GM12878 (cell line): ENCODE measurements around the gene OR11H6. TPM values are rescaled to one million over a fixed set of nuclear protein-coding genes. Genes with fewer than 3 reads are reported as not detected.

Source experiments
- ATAC-seq: fragments of 200-7000 bp; cut with Tn5 transposase; 3 replicates; pipeline ENCODE4 v1.9.1; 2020; ENCODE audit warnings: mild to moderate bottlenecking, moderate library complexity
- BruUV-seq: library from RNA; stranded (reverse); fragments of 400-500 nt; replicated peaks from 2 replicates; lab custom pipeline; 2021; lab: Mats Ljungman, UMichigan
- CTCF ChIA-PET: fragments of 300-600 bp; sonication (Branson Sonifier 250); formaldehyde crosslinking; extraction: SDS; loops from one replicate; lab custom pipeline; 2021; ENCODE audit warnings: inconsistent platforms; lab: Yijun Ruan, JAX
- POLR2A ChIA-PET: fragments of 350-600 bp; formaldehyde crosslinking; extraction: SDS; loops from one replicate; lab custom pipeline; 2021; ENCODE audit warnings: inconsistent platforms; lab: Charles Lee
- RAD21 ChIA-PET: fragments of 300-600 bp; sonication (Branson Sonifier 250); formaldehyde crosslinking; loops from one replicate; lab custom pipeline; 2023; ENCODE audit warnings: antibody characterized with exemption; ENCODE audit not compliant: unreplicated experiment; lab: Charles Lee
- SMC1A ChIA-PET: fragments of 300-600 bp; sonication (Branson Sonifier 250); formaldehyde crosslinking; loops from one replicate; lab custom pipeline; 2023; ENCODE audit not compliant: unreplicated experiment, uncharacterized antibody; lab: Charles Lee
- DNase-seq: peaks from one replicate; pipeline ENCODE4 v3.0.0-alpha.2; 2011; ENCODE audit warnings: low read depth, low spot score
- FAIRE-seq: peaks from 3 replicates; lab custom pipeline; 2011; peaks lifted over from hg19 to GRCh38; lab: Jason Lieb, UNC
- H2AFZ ChIP-seq: 2 replicates; pipeline ENCODE4 v1.6.0; 2011; ENCODE audit warnings: low read depth, low read length, control low read depth; ENCODE audit not compliant: control insufficient read depth
- H3K27ac ChIP-seq: 2 replicates; pipeline ENCODE4 v1.5.1; 2011; ENCODE audit warnings: control low read depth; ENCODE audit not compliant: control insufficient read depth, insufficient read depth
- H3K27me3 ChIP-seq, 2 experiments: replicated peaks in 1 of 2; 2 replicates each; pipeline versions ENCODE4 v1.6.0 to v1.6.1; 2011; ENCODE audit warnings: low read length in 1 of 2; ENCODE audit not compliant: control insufficient read depth in 2 of 2, insufficient read depth in 2 of 2
- H3K36me3 ChIP-seq, 2 experiments: 2 replicates each; pipeline ENCODE4 v1.5.1; 2011; ENCODE audit warnings: low read length in 1 of 2; ENCODE audit not compliant: control insufficient read depth in 2 of 2, insufficient read depth in 2 of 2
- H3K4me1 ChIP-seq: 2 replicates; pipeline ENCODE4 v1.6.1; 2011; ENCODE audit warnings: mild to moderate bottlenecking, low read length, moderate library complexity, mixed read lengths; ENCODE audit not compliant: control insufficient read depth, insufficient read depth
- H3K4me2 ChIP-seq: 2 replicates; pipeline ENCODE4 v1.6.0; 2011; ENCODE audit warnings: control low read depth; ENCODE audit not compliant: control insufficient read depth, insufficient read depth
- H3K4me3 ChIP-seq: fragments of 200-600 bp; sonication (generic); 2 replicates; pipeline ENCODE4 v1.5.1; 2016
- H3K79me2 ChIP-seq: 2 replicates; pipeline ENCODE4 v1.6.0; 2011; ENCODE audit warnings: low read length; ENCODE audit not compliant: control insufficient read depth, insufficient read depth
- H3K9ac ChIP-seq: 2 replicates; pipeline ENCODE4 v1.8.0; 2011; ENCODE audit warnings: low read length, control low read depth, mixed read lengths; ENCODE audit not compliant: control insufficient read depth, insufficient read depth
- H3K9me3 ChIP-seq: replicated peaks from 3 replicates; pipeline ENCODE4 v1.5.1; 2011; ENCODE audit warnings: mild to moderate bottlenecking, low read length; ENCODE audit not compliant: control insufficient read depth, insufficient read depth
- H4K20me1 ChIP-seq: 2 replicates; pipeline ENCODE4 v1.6.0; 2011; ENCODE audit not compliant: control insufficient read depth, insufficient read depth
- ATF2 ChIP-seq: IDR thresholded peaks from 2 replicates; pipeline ENCODE4 v1.6.1; 2012; ENCODE audit warnings: low read length, inconsistent platforms
- CBX5 ChIP-seq: sonication (generic); IDR thresholded peaks from 2 replicates; pipeline ENCODE4 v1.6.1; 2016; ENCODE audit warnings: low read depth, moderate library complexity, mild to moderate bottlenecking, inconsistent platforms
- E4F1 ChIP-seq: fragments of 450-650 bp; IDR thresholded peaks from 2 replicates; pipeline ENCODE4 v1.6.1; 2018; ENCODE audit warnings: borderline replicate concordance, mild to moderate bottlenecking; ENCODE audit not compliant: partially characterized antibody
- EED ChIP-seq: sonication (generic); IDR thresholded peaks from 2 replicates; pipeline ENCODE4 v1.6.1; 2016; ENCODE audit warnings: antibody characterized with exemption, low read depth
- FOXM1 ChIP-seq: IDR thresholded peaks from 2 replicates; pipeline ENCODE4 v1.6.1; 2012; ENCODE audit warnings: low read depth, mild to moderate bottlenecking, inconsistent platforms, low read length, moderate library complexity
- HSF1 ChIP-seq: fragments of 150-350 bp; IDR thresholded peaks from 2 replicates; pipeline ENCODE4 v1.6.1; 2014; ENCODE audit warnings: mild to moderate bottlenecking, low read depth, low read length
- MEF2B ChIP-seq: fragments of 450-650 bp; IDR thresholded peaks from 2 replicates; pipeline ENCODE4 v1.6.1; 2018; ENCODE audit warnings: mild to moderate bottlenecking, moderate library complexity; ENCODE audit not compliant: partially characterized antibody, poor library complexity, severe bottlenecking
- POU2F2 ChIP-seq: IDR thresholded peaks from 3 replicates; pipeline ENCODE4 v1.6.1; 2011; ENCODE audit warnings: low read depth, mild to moderate bottlenecking, low read length, borderline replicate concordance
- SUZ12 ChIP-seq: fragments of 200-600 bp; sonication (generic); IDR thresholded peaks from one replicate; pipeline ENCODE4 v1.6.1; 2018; ENCODE audit warnings: antibody characterized with exemption, mild to moderate bottlenecking; ENCODE audit not compliant: unreplicated experiment
- WRNIP1 ChIP-seq: IDR thresholded peaks from 2 replicates; pipeline ENCODE4 v1.6.1; 2011; ENCODE audit warnings: low read depth, low read length, improper control_type of control experiment, borderline replicate concordance
- YY1 ChIP-seq: IDR thresholded peaks from 2 replicates; pipeline ENCODE4 v1.6.1; 2011; ENCODE audit warnings: low read depth, mild to moderate bottlenecking, low read length
- ZNF217 ChIP-seq: fragments of 450-650 bp; IDR thresholded peaks from 2 replicates; pipeline ENCODE4 v1.6.1; 2017; ENCODE audit warnings: antibody characterized with exemption, mild to moderate bottlenecking
- WGBS: methylation state at CpG from one replicate; pipeline ENCODE4 v1.1.6; 2016; ENCODE audit warnings: low lambda C conversion rate; ENCODE audit not compliant: insufficient replicate concordance, insufficient coverage; ENCODE audit errors: missing lambda C conversion rate; 5-methylcytosine and 5-hydroxymethylcytosine counted together
- in situ Hi-C: fragments of 300-500 bp; cut with MboI; formaldehyde crosslinking; loops from 9 replicates; pipeline ENCODE4 v1.14.3; 2018; ENCODE audit warnings: mixed read lengths
- intact Hi-C: fragments of 100-400 bp; cut with micrococcal nuclease; formaldehyde crosslinking; loops from one replicate; pipeline ENCODE4 v1.14.2; 2022; ENCODE audit not compliant: unreplicated experiment
- polyA plus RNA-seq, 11 experiments: library from polyadenylated mRNA; depleted of rRNA in 4 of 11; unstranded in 6 of 11; stranded (reverse) in 5 of 11; fragments of >200 nt; fragmentation: Nextera tagmentation in 4 of 11; fragmentation: Illumina TruSeq in 1 of 11; extraction: Ambion mirVana in 4 of 11; extraction: Trizol in 1 of 11; gene quantifications; 1 replicate in 1 of 11; 2 replicates in 10 of 11; pipeline versions ENCODE4 v1.2.1 to v1.2.3, GENCODE V29; 2011 to 2016; ENCODE audit warnings: inconsistent platforms in 2 of 11, missing spikeins in 2 of 11, low read depth in 1 of 11
- total RNA-seq, 4 experiments: library from RNA; depleted of rRNA in 3 of 4; stranded (reverse); fragments of >200 nt in 3 of 4; fragmentation: Illumina TruSeq in 1 of 4; extraction: Trizol in 1 of 4; gene quantifications; 2 replicates each; pipeline versions ENCODE4 v1.2.1 to v1.2.3, GENCODE V29; 2013 to 2021

The OR11H6 gene
- total and polyA plus RNA-seq, 10 of the 15 experiments (the other 5 are each of a cell fraction or from before 2014, with no cell fraction given): not detected

- no peak for TF ChIP-seq HSF1
- TF ChIP-seq POU2F2: no peak
- TF ChIP-seq ATF2: no peak
- no peak for TF ChIP-seq ZNF217
- no peak for TF ChIP-seq YY1
Measured at GRCh38 chr14:20180486-20180885, 43.0 kb upstream of the OR11H6 start (continued).

GRCh38 chr14:20184181-20184580 lies 39.3 kb upstream of the OR11H6 start:
- Histone ChIP-seq H3K4me3 (no peak overlapping the region), H3K27me3 (no peaks in the 10 kb centered on the region), H3K4me1 (no peaks in the 10 kb centered on the region), H3K27ac (no peak overlapping the region), H3K4me2 (no peak overlapping the region), H2AFZ (no peak overlapping the region), H4K20me1 (no peaks in the 10 kb centered on the region), H3K9ac (no peak overlapping the region), H3K79me2 (no peaks in the 10 kb centered on the region), H3K9me3 (no peaks in the 10 kb centered on the region), H3K36me3 (no peaks in the 10 kb centered on the region)
- in situ Hi-C loops: no loop called here
- DNase-seq (no peak), FAIRE-seq (no peak), ATAC-seq (no peak)
- no TSS peak for BruUV-seq
- 23% methylated on average over 5 of the region's 5 CpGs for WGBS
- CTCF ChIA-PET: no interaction called here
- no peak for TF ChIP-seq CBX5
- no peak for TF ChIP-seq EED
- no peak for TF ChIP-seq SUZ12
- TF ChIP-seq MEF2B: no peak
- no peak for TF ChIP-seq WRNIP1
- no peak for TF ChIP-seq FOXM1
- TF ChIP-seq E4F1: no peak
- RAD21 ChIA-PET: no interaction called here
- SMC1A ChIA-PET: no interaction called here
- intact Hi-C loops: no loop called here
- POLR2A ChIA-PET: no interaction called here
